GM12878 (cell line): ENCODE data around the gene DIP2B. TPM values are rescaled to one million over a fixed set of nuclear protein-coding genes. Genes with fewer than 3 reads are reported as not detected.

ENCODE experiments used
- ATAC-seq: fragments of 200-7000 bp; cut with Tn5 transposase; 3 replicates; pipeline ENCODE4 v1.9.1; 2020; ENCODE audit warnings: mild to moderate bottlenecking, moderate library complexity
- BruUV-seq: library from RNA; stranded (reverse); fragments of 400-500 nt; replicated peaks from 2 replicates; lab custom pipeline; 2021; lab: Mats Ljungman, UMichigan
- CTCF ChIA-PET: fragments of 300-600 bp; sonication (Branson Sonifier 250); formaldehyde crosslinking; extraction: SDS; loops from one replicate; lab custom pipeline; 2021; ENCODE audit warnings: inconsistent platforms; lab: Yijun Ruan, JAX
- POLR2A ChIA-PET: fragments of 350-600 bp; formaldehyde crosslinking; extraction: SDS; loops from one replicate; lab custom pipeline; 2021; ENCODE audit warnings: inconsistent platforms; lab: Charles Lee
- RAD21 ChIA-PET: fragments of 300-600 bp; sonication (Branson Sonifier 250); formaldehyde crosslinking; loops from one replicate; lab custom pipeline; 2023; ENCODE audit warnings: antibody characterized with exemption; ENCODE audit not compliant: unreplicated experiment; lab: Charles Lee
- SMC1A ChIA-PET: fragments of 300-600 bp; sonication (Branson Sonifier 250); formaldehyde crosslinking; loops from one replicate; lab custom pipeline; 2023; ENCODE audit not compliant: unreplicated experiment, uncharacterized antibody; lab: Charles Lee
- DNase-seq: peaks from one replicate; pipeline ENCODE4 v3.0.0-alpha.2; 2011; ENCODE audit warnings: low read depth, low spot score
- FAIRE-seq: peaks from 3 replicates; lab custom pipeline; 2011; peaks lifted over from hg19 to GRCh38; lab: Jason Lieb, UNC
- H2AFZ ChIP-seq: 2 replicates; pipeline ENCODE4 v1.6.0; 2011; ENCODE audit warnings: low read depth, low read length, control low read depth; ENCODE audit not compliant: control insufficient read depth
- H3K27ac ChIP-seq: 2 replicates; pipeline ENCODE4 v1.5.1; 2011; ENCODE audit warnings: control low read depth; ENCODE audit not compliant: control insufficient read depth, insufficient read depth
- H3K27me3 ChIP-seq, 2 experiments: replicated peaks in 1 of 2; 2 replicates each; pipeline versions ENCODE4 v1.6.0 to v1.6.1; 2011; ENCODE audit warnings: low read length in 1 of 2; ENCODE audit not compliant: control insufficient read depth in 2 of 2, insufficient read depth in 2 of 2
- H3K36me3 ChIP-seq, 2 experiments: 2 replicates each; pipeline ENCODE4 v1.5.1; 2011; ENCODE audit warnings: low read length in 1 of 2; ENCODE audit not compliant: control insufficient read depth in 2 of 2, insufficient read depth in 2 of 2
- H3K4me1 ChIP-seq: 2 replicates; pipeline ENCODE4 v1.6.1; 2011; ENCODE audit warnings: mild to moderate bottlenecking, low read length, moderate library complexity, mixed read lengths; ENCODE audit not compliant: control insufficient read depth, insufficient read depth
- H3K4me2 ChIP-seq: 2 replicates; pipeline ENCODE4 v1.6.0; 2011; ENCODE audit warnings: control low read depth; ENCODE audit not compliant: control insufficient read depth, insufficient read depth
- H3K4me3 ChIP-seq: fragments of 200-600 bp; sonication (generic); 2 replicates; pipeline ENCODE4 v1.5.1; 2016
- H3K79me2 ChIP-seq: 2 replicates; pipeline ENCODE4 v1.6.0; 2011; ENCODE audit warnings: low read length; ENCODE audit not compliant: control insufficient read depth, insufficient read depth
- H3K9ac ChIP-seq: 2 replicates; pipeline ENCODE4 v1.8.0; 2011; ENCODE audit warnings: low read length, control low read depth, mixed read lengths; ENCODE audit not compliant: control insufficient read depth, insufficient read depth
- H3K9me3 ChIP-seq: replicated peaks from 3 replicates; pipeline ENCODE4 v1.5.1; 2011; ENCODE audit warnings: mild to moderate bottlenecking, low read length; ENCODE audit not compliant: control insufficient read depth, insufficient read depth
- H4K20me1 ChIP-seq: 2 replicates; pipeline ENCODE4 v1.6.0; 2011; ENCODE audit not compliant: control insufficient read depth, insufficient read depth
- CEBPZ ChIP-seq: fragments of 150-350 bp; IDR thresholded peaks from 2 replicates; pipeline ENCODE4 v1.6.1; 2016; ENCODE audit warnings: low read depth, low read length
- EED ChIP-seq: sonication (generic); IDR thresholded peaks from 2 replicates; pipeline ENCODE4 v1.6.1; 2016; ENCODE audit warnings: antibody characterized with exemption, low read depth
- GATAD2B ChIP-seq: fragments of 450-650 bp; conservative IDR thresholded peaks from 2 replicates; pipeline ENCODE4 v1.6.1; 2017; ENCODE audit warnings: low read depth, mild to moderate bottlenecking, moderate library complexity
- IRF5 ChIP-seq: fragments of 450-650 bp; IDR thresholded peaks from 2 replicates; pipeline ENCODE4 v1.6.1; 2017; ENCODE audit warnings: borderline replicate concordance
- KLF5 ChIP-seq: fragments of 450-650 bp; IDR thresholded peaks from 2 replicates; pipeline ENCODE4 v1.6.1; 2014; ENCODE audit warnings: mild to moderate bottlenecking; ENCODE audit not compliant: partially characterized antibody
- MEF2B ChIP-seq: fragments of 450-650 bp; IDR thresholded peaks from 2 replicates; pipeline ENCODE4 v1.6.1; 2018; ENCODE audit warnings: mild to moderate bottlenecking, moderate library complexity; ENCODE audit not compliant: partially characterized antibody, poor library complexity, severe bottlenecking
- NR2C1 ChIP-seq: fragments of 450-650 bp; IDR thresholded peaks from 2 replicates; pipeline ENCODE4 v1.6.1; 2017; ENCODE audit warnings: antibody characterized with exemption, mild to moderate bottlenecking, moderate library complexity
- RELA ChIP-seq: fragments of 450-650 bp; IDR thresholded peaks from 2 replicates; pipeline ENCODE4 v1.8.0; 2014; ENCODE audit warnings: borderline replicate concordance; ENCODE audit not compliant: partially characterized antibody
- RELB ChIP-seq: fragments of 450-650 bp; IDR thresholded peaks from 2 replicates; pipeline ENCODE4 v1.6.1; 2017; ENCODE audit warnings: low read depth, mild to moderate bottlenecking, moderate library complexity
- REST ChIP-seq: IDR thresholded peaks from 2 replicates; pipeline ENCODE4 v1.6.1; 2012; ENCODE audit warnings: mild to moderate bottlenecking, low read depth, low read length
- SMARCA5 ChIP-seq: fragments of 450-650 bp; IDR thresholded peaks from 2 replicates; pipeline ENCODE4 v1.6.1; 2017; ENCODE audit warnings: mild to moderate bottlenecking
- SMC3 ChIP-seq: IDR thresholded peaks from 2 replicates; pipeline ENCODE4 v1.6.1; 2011; ENCODE audit warnings: low read length, improper control_type of control experiment, borderline replicate concordance
- YY1 ChIP-seq: IDR thresholded peaks from 2 replicates; pipeline ENCODE4 v1.6.1; 2011; ENCODE audit warnings: low read depth, mild to moderate bottlenecking, low read length
- ZNF384 ChIP-seq: IDR thresholded peaks from 2 replicates; pipeline ENCODE4 v1.6.1; 2012; ENCODE audit warnings: low read depth, mild to moderate bottlenecking, low read length, improper control_type of control experiment, borderline replicate concordance
- WGBS: methylation state at CpG from one replicate; pipeline ENCODE4 v1.1.6; 2016; ENCODE audit warnings: low lambda C conversion rate; ENCODE audit not compliant: insufficient replicate concordance, insufficient coverage; ENCODE audit errors: missing lambda C conversion rate; 5-methylcytosine and 5-hydroxymethylcytosine counted together
- in situ Hi-C: fragments of 300-500 bp; cut with MboI; formaldehyde crosslinking; loops from 9 replicates; pipeline ENCODE4 v1.14.3; 2018; ENCODE audit warnings: mixed read lengths
- intact Hi-C: fragments of 100-400 bp; cut with micrococcal nuclease; formaldehyde crosslinking; loops from one replicate; pipeline ENCODE4 v1.14.2; 2022; ENCODE audit not compliant: unreplicated experiment
- polyA plus RNA-seq, 11 experiments: library from polyadenylated mRNA; depleted of rRNA in 4 of 11; unstranded in 6 of 11; stranded (reverse) in 5 of 11; fragments of >200 nt; fragmentation: Nextera tagmentation in 4 of 11; fragmentation: Illumina TruSeq in 1 of 11; extraction: Ambion mirVana in 4 of 11; extraction: Trizol in 1 of 11; gene quantifications; 1 replicate in 1 of 11; 2 replicates in 10 of 11; pipeline versions ENCODE4 v1.2.1 to v1.2.3, GENCODE V29; 2011 to 2016; ENCODE audit warnings: inconsistent platforms in 2 of 11, missing spikeins in 2 of 11, low read depth in 1 of 11
- total RNA-seq, 4 experiments: library from RNA; depleted of rRNA in 3 of 4; stranded (reverse); fragments of >200 nt in 3 of 4; fragmentation: Illumina TruSeq in 1 of 4; extraction: Trizol in 1 of 4; gene quantifications; 2 replicates each; pipeline versions ENCODE4 v1.2.1 to v1.2.3, GENCODE V29; 2013 to 2021

Gene DIP2B
- total and polyA plus RNA-seq, 10 of the 15 experiments (the other 5 are each of a cell fraction or from before 2014, with no cell fraction given) = 4.5 to 30.0 (median 18.6) TPM

- CTCF ChIA-PET = interaction anchor here (0.6 to 1.0 kb wide), 3 partner anchors 13 to 205 kb away, joined by 3 to 4 read pairs (median 3); no protein-coding TSS in a partner anchor
- no peaks in the 10 kb centered on the region for H3K27me3 ChIP-seq
- no peak overlapping the region for H3K4me3 ChIP-seq
- no peaks in the 10 kb centered on the region for H3K9me3 ChIP-seq
- no peak overlapping the region for H2AFZ ChIP-seq
- TF ChIP-seq YY1 (no peak), RELA (no peak), SMARCA5 (no peak), IRF5 (no peak), GATAD2B (no peak), SMC3 (no peak), ZNF384 (no peak), EED (no peak), RELB (no peak), MEF2B (no peak), NR2C1 (no peak), KLF5 (no peak), REST (no peak), CEBPZ (no peak)
- H3K36me3 ChIP-seq = no peaks in the 10 kb centered on the region; a peak in 2 of 4 replicates
- no peaks in the 10 kb centered on the region for H3K4me1 ChIP-seq
- RAD21 ChIA-PET = no interaction called here
- SMC1A ChIA-PET = interaction anchor here (0.6 to 0.7 kb wide), 2 partner anchors 70 to 96 kb away, joined by 3 read pairs; no protein-coding TSS in a partner anchor
- in situ Hi-C loops (no loop called here), intact Hi-C loops (no loop called here)
- BruUV-seq = no TSS peak
- 95% methylated on average over 3 of the region's 3 CpGs for WGBS
- ATAC-seq (no peak), FAIRE-seq (no peak), DNase-seq (no peak)
- POLR2A ChIA-PET = interaction anchor here (0.6 kb wide), 1 partner anchor 11 kb away, joined by 3 read pairs; no protein-coding TSS in a partner anchor
- H3K9ac ChIP-seq = no peak overlapping the region
- no peak overlapping the region for H3K27ac ChIP-seq
- no peak overlapping the region for H3K4me2 ChIP-seq
- peaks cover 5% of the 10 kb centered on the region for H3K79me2 ChIP-seq
- H4K20me1 ChIP-seq = no peaks in the 10 kb centered on the region
These were observed 104.6 kb downstream of the DIP2B start for GRCh38 chr12:50609292-50609874.
